ENCODE results near the gene DCAF16.

DNA sequence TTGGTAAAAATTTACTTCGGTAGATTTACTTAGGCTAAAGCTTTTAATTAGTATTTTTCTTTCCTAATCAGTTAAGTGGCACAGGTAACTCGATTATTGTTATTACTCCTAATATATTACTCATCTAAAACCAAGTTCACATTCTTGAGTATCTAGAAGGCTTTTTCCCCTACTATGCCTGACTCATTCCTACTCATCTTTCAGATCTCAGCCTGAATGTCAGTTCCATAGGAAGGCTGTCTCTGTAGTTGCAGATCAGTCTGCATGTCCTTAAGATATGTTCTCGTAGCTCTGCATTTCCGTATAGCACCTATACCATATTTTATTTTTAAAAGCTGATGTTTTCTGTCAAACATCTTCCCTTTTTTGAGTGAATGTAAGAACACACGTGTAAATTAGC is 23.2 kb downstream of the DCAF16 start:
- TF ChIP-seq, protein P1, sequence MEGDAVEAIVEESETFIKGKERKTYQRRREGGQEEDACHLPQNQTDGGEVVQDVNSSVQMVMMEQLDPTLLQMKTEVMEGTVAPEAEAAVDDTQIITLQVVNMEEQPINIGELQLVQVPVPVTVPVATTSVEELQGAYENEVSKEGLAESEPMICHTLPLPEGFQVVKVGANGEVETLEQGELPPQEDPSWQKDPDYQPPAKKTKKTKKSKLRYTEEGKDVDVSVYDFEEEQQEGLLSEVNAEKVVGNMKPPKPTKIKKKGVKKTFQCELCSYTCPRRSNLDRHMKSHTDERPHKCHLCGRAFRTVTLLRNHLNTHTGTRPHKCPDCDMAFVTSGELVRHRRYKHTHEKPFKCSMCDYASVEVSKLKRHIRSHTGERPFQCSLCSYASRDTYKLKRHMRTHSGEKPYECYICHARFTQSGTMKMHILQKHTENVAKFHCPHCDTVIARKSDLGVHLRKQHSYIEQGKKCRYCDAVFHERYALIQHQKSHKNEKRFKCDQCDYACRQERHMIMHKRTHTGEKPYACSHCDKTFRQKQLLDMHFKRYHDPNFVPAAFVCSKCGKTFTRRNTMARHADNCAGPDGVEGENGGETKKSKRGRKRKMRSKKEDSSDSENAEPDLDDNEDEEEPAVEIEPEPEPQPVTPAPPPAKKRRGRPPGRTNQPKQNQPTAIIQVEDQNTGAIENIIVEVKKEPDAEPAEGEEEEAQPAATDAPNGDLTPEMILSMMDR (IDR thresholded peaks at IDR 0.05), result no peak
- no peak for TF ChIP-seq POLR2A (IDR thresholded peaks at IDR 0.05)

All from vagina (tissue), 2 donors.